GM18873 (cell line): ENCODE results near the gene FAM124A.
"Not testable (repeated sequence)": the region's sequence is repeated elsewhere in the genome, so short reads cannot be mapped to it uniquely, and the experiment has no call there.

ENCODE experiments used
- ATAC-seq: cut with Tn5 transposase; IDR thresholded peaks from one replicate; pipeline ENCODE4 v1.9.1; 2021; ENCODE audit warnings: mild to moderate bottlenecking, moderate library complexity, moderate number of reproducible peaks; ENCODE audit not compliant: unreplicated experiment, low FRiP score

The FAM124A gene

DNA sequence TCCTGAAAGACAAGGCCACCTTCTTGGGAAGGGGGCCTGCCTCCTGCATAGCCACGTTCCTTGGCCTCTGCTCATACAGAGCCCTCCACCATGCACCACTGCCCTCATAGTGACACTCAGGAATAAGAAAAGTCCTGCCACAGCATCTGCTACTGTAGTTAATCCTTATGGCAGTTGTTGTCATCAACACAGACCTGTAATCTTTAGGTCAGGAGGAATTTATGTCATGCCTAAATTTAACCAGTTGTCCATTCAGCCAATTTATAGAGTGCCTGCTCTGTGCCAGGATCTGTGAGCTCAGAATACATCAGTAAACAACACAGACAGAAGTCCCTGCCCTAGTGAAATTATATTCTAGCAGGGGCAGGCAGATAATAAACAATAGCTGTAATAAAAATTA is 44.4 kb downstream of the FAM124A start:
- ATAC-seq: no peak

DNA sequence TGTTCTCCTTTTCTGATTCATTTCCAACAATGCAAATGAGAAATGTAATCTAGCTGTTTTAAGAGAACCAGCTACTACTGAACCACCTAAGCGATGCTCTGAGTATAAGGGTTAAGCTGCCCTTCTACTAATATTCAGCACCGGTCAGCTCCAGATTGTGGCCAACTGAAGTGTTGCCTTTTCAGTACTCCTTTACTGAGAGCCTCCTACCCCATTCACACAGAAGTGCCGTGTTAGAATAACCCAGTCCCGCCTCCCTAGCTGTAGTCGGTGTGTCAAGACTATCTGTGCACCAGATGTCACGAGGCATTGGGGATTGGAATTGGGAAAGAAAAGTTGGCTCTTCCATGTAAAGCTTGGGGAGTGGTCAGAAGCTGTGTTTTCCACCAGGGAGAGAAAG is 45.4 kb downstream of the FAM124A start:
- ATAC-seq: no peak

DNA sequence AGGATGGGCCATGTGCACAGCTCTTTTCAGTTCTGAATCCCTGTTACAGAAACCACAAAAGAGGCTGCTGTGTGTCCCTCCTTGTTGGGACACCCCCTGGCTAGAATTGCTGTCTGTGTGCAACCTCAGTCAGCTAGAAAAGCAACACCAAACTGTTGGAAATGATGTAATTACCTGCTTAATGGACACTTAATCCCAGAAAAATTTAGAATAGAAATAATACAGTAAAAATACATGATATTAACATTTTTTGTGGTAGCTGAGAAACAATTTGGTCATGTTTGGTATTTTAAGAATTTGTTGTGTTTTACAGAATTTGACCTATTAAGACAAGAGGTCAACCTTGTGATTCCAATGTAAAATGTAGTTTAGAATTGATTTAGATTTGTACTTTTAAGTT is 46.8 kb downstream of the FAM124A start:
- no peak for ATAC-seq

DNA sequence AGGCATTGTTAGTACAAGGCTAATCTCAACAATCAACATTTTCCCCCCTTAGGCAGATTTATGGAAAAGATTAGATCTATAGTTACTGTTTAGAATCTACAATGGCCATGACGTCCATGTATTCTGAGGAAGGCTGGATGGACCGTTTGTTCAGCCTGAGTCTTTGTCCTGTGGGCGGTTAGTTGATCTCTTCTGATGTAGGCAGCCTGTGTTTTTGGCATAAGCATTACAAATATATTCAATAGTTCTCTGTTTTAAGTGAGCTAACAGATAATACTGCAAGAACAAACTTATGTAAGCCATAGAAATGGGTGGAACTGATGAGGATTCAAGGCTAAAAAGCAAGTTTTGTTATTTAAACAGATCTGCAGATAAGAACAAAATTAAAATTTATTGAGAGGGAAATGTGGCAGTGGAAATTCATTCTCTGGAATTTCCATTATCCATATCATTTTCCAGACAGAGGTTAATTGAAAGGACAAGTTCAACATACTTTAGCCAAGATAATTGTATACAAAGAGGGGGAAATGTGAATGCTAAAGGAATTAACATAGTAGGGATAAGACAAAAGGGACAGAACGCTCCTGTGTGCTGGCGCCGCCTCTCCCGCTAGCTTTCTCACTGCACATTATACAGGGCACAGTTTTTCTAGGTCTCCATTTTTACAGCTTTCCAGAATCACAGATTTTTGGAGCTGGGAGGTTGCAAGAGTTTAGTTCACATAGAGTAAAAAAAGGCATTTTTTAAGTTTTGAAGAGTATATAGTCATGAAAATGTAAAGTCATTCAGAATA is 48.6 kb downstream of the FAM124A start:
- ATAC-seq: no peak

DNA sequence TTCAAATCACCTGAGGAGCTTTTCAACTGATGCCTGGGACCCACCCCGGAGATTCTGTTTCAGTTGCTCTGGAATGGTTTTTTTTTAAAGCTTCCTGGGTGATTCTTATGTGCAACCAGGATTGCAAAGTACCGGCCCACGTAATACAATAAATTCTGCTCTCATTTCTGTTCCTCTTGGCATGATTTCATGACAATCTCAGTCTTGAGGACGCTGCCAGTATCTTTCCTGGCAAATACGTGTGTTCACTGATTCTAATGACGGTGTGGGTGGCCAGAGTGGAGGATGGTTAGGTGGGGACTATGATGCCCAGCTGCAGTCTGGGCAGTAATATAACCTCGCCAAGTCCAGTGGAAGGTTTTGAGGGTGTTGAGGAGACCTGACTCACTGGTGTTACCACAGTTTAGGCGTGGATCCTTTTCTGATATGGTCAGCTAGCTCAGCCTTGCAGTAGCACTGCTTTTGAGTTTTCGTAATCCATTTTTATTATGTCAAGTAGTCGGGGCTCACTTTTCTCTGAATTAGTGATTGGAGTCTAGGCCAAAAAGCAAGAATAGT is 49.4 kb downstream of the FAM124A start:
- no peak for ATAC-seq

DNA sequence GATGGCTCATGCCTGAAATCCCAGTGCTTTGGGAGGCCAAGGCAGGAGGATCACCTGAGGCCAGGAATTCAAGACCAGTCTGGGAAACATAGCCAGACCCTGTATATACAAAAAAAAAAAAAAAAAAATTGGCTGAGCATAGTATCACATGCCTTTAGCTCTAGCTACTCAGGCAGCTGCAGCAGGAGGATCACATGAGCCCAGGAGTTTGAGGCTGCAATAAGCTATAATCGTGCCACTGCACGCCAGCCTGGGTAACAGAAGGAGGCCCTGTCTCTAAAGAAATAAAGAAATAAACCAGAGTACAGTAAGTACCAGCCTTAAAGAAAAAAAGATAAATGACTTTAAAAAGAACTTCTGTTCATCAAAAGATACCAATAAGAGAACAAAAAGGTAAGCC is 52.9 kb downstream of the FAM124A start:
- ATAC-seq: no peak

DNA sequence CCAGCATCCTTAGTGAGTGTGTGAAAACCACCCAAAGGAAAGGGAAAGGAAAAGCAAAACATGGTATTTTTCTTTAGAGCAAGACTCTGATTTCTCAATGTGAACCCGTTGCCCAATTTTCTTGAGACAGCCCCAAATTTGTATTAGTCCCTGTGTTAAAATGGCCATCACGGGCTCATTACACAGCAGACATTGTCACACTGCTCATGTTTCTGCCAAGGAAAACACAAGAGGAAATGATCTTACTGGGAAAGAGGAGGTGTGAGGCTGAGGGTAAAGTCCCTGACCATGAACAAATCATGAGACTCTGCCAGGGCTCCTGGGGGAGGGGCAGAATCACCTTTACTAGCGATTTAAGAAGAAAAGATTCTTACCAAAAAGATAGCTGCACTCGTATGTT is 54.4 kb downstream of the FAM124A start:
- ATAC-seq: no peak

DNA sequence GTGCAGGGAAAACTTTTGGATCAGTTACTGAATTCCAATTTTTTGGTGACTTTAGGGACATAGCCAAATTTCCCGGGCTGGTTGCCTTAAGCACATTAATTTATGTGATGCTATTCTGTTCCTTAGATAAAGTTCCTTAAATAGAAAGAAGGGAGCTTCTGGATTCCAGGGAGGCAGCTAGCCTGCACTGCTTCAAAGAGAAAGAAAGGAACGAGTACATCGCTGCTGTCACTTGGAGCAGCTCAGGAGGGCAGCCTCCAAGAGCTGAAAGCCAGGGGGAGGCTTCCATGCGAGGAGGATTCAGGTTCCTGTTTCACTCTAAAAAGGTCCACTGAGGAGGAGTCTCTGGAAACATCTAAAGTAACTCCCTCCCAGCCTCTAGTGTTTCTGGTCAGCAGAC is 55.7 kb downstream of the FAM124A start:
- ATAC-seq: no peak

DNA sequence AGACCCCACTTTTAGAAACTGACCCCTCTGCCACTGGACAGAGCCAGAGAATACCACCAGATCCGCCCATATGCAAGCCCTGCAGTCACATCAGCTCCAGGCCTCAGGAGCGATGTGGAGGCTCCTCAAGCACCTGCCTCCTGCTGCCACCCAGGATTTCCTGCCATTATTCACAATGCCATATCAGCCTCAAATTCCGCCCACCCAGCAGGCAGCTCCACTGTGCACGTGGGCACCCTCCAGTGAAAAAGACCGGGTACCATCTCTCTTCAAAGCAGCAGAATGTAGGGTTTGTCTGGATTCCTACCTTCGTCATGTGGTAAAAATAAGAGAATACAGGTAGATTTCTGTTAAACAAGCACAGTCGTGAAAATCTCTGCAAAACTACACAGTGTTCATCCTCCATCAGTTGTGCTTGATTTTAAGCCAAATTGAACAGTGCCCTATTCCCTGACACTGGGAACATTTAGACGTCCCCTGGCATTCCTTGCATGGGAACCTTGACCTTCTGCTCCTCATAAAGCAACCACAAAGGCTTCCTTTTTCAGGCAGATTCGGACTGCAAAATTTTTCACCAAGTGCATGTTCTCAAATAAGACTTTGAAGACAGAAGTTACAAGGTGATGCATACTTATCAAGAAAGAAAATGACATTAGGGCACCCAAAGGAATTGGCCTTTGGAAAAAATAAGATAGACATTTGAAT is 56.4 kb downstream of the FAM124A start:
- no peak for ATAC-seq

DNA sequence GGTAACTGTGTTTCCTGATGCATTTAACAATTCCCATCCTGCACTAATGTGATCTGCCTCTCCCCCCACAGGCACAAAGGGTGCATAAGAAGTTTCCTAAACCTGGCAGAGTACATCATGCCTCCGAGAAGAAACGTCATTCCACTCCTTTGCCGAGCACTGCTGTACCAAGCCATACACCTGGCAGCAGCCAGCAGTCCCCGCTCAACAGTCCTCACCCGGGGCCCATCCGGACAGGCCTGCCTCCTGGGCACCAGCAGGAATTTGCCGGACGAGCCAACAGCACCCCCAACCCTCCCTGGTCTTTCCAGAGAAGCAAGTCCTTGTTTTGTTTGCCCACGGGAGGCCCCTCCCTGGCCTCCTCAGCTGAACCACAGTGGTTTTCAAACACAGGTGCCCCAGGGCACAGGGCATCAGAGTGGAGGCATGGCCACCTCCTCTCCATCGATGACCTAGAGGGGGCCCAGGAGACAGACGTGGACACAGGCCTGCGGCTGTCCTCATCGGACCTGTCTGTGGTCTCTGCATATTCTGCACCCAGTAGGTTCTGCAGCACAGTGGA is 58.3 kb downstream of the FAM124A start:
- ATAC-seq: no peak

DNA sequence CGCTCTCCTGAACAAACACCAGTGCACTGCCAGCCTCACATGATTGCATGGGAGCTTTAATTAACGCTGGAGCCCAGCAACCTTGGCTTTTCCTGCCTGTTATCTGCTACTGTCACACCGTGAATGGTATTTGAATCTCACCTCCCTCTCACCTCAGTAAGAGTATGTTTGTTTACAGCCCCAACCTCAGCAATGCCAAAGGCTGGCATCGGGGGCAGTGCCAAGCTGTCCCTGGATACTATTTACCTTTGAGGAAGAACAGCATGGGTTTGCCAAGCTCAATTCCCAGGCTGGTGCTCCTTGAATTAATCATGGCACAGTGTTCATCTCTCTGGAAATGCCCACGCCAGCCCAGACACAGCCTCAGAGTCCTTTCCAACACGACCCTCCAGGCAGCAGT is 60.1 kb downstream of the FAM124A start:
- no peak for ATAC-seq

DNA sequence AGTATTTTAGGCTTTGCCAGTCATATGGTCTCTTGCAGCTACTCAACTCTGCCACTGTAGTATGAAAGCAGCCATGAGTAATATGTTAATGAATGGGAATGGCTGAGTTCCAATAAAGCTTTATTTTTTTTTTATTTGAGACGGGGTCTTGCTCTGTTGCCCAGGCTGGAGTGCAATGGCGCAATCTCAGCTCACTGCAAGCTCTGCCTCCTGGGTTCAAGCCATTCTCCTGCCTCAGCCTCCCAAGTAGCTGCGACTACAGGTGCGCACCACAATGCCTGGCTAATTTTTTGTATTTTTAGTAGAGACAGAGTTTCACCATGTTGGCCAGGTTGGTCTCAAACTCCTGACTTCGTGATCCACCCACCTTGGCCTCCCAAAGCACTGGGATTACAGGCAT is 60.7 kb downstream of the FAM124A start:
- not testable (repeated sequence) for ATAC-seq

DNA sequence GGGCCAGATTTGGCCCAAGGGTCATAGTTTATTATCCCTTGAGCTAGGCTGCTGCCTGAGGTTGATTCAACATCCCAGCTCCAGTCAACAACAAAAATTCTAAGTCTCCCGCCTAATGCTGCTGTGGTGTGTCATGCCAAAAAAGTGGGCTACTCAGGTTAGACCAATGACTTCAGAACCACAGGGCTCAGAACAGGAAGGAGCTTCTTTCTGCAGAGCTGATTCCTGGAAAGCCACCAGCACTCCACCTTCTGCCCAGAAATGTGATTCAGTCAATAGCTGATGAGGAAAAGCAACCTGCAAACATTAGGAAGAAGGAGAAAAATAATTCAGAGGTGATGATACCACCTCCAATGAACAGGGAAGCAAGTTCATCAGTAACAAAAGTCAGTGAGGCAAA is 61.2 kb downstream of the FAM124A start:
- ATAC-seq: no peak

DNA sequence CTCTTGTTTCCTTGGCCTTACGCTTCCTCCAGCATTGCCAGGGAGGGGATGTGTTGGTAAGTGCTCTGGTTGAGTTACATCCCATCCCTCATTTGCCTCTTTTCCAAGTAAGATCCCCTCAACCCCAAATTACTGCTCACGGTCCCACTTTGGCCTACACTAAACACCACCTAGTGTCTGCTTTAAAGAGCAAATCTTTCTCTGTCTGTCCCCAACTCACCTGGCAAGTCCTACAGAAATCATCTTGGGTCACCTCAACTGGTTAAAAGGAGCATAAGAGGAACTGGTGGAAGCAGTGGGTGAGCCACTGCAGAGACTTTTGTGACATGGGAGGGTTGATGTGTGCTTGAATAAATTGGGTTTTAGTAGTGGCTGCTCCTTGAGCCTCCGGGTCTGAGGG is 62.1 kb downstream of the FAM124A start:
- ATAC-seq: no peak

DNA sequence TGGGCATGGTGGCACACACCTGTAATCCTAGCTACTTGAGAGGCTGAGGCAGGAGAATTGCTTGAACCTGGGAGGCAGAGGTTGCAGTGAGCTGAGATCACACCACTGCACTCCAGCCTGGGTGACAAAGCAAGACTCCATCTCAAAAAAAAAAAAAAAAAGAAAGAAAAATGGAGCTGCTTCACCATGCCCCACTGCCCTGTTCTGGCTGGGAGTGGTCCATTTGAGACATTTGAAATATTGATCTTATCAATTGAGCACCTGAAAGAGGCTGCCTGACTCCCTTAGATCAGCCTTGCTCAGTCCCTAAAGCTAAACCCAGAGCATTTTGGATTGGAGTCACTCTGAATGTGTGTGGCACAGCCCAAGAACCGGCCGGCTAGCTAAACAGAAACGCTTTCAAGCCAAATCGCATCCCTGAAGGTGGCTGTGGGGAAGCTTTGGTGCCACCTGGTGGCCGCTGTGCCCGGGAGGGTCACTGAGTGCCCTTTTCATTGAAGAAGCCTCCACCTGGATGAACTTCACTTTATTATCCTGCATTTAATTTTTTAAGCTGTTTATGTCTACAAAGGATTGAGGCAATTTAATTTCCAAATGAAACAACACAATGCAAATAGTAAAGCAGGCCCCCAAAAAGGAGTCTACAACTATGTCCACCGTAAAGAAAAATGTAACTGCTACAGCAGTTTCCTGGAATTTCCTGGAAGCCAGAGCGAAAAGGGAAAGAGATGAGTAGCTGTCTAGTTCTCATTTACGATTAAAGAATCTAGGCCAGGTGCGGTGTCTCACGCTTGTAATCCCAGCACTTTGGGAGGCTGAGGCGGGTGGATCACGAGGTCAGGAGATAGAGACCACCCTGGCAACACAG is 64.2 kb downstream of the FAM124A start:
- no peak for ATAC-seq

DNA sequence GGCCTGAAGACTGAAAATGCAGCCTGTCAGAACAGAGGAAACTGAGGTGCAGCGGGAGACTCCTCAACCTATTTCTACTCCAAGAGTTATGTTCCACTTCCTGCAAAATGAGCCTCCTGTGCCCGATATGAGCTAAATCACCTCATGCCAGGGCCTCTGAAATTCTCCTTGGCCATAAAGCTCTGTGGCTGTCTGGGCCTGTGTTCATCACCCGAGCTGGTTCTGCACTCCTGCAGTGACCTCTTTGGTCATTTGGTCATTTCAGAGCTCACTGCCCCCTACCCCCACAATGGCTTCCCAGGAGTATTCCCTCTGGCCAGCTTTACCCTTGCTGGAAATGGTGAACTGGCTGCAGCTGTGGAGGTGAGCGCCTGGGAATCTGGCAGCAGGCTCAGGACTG is 65.6 kb downstream of the FAM124A start:
- no peak for ATAC-seq

DNA sequence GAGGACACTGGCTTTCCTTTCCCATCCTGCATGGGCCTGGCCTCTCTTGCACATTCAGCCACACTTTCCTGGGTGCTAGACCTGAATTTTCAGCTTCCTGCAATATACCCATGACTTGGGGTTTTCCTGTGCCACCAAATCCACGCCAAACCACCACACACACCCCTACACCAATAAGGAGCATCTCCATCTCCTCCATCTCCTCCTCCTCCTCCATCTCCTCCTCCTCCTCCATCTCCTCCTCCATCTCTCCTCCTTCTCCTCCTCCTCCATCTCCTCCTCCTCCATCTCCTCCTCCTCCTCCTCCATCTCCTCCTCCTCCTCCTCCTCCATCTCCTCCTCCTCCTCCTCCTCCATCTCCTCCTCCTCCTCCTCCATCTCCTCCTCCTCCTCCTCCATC is 66.1 kb downstream of the FAM124A start:
- ATAC-seq: not testable (repeated sequence)

DNA sequence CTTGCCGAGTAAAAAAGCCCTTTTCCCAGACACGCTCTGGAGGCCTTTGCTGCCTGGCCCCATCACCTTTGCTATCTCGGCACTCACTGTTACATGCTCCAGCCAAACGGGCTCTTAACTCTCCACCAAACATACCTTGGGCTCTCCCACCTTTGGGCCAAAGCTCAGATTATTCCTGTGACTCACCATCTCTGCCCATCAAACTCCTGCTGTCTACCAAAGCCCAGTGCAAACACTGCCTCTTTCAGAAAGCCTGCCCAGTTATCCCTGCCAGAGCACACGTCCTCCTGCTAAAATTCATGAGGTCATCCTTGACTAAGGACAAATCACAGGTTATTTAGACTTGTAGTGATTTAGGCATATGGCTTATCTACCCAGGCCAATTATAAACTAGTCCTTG is 69.1 kb downstream of the FAM124A start:
- ATAC-seq: no peak

DNA sequence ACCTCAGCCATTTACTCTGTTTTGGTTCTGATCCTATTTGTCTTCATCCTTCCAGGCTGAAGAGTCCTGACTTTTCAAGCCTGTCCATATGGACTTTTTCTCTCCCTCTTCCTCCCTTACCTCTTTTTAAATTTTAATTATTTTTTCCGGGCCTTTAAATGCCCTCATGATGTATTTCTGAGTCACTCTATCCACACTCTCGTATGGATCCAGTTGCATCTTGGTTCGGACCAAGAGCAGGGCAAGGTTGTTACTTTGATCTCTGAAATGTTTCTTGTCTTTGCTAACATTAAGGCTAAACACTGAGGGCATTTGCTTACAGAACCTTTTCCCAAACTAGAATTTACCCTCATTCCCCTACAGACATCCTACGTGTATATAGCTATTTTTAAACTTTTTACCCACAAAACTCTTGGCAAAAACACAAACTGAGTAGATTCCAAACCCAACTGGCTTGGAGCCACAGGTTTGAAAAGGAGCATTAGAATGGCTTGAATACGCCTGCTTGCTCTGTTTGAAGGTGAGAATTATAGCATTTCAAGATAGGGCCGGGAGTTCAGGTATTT is 69.9 kb downstream of the FAM124A start:
- ATAC-seq: no peak

DNA sequence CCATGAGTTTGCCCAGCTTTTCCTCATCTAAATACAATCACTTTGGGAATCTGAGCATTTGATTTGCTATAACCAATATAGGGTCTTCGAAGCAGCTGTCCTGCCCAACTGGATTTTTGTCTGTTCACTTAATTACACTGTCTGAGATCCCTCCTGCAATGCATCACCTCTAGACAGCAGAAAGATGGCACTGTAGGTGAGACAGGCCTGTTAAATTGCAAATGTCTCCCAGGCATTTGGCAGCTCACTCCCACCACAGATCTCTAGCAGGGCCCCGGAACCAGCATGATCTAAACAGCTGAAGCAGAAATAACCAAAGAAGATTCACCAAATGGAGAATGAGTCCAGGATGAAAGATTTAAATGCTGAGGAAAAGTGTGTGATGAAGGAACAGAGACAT is 75.4 kb downstream of the FAM124A start:
- ATAC-seq: no peak
